GM12892 (cell line): ENCODE measurements around the gene MXRA7.

ENCODE experiments used
- DNase-seq: peaks from one replicate; pipeline ENCODE4 v3.0.0; 2011; ENCODE audit not compliant: insufficient read length
- FAIRE-seq: peaks from 2 replicates; lab custom pipeline; 2011; peaks lifted over from hg19 to GRCh38; lab: Jason Lieb, UNC
- POLR2A ChIP-seq: IDR thresholded peaks from 2 replicates; pipeline ENCODE4 v1.6.1; 2011; ENCODE audit warnings: low read depth, low read length, control low read depth
- POLR2AphosphoS5 ChIP-seq: IDR thresholded peaks from 2 replicates; pipeline ENCODE4 v1.6.1; 2011; ENCODE audit warnings: low read depth, low read length, control low read depth
- TAF1 ChIP-seq: IDR thresholded peaks from 2 replicates; pipeline ENCODE4 v1.6.1; 2011; ENCODE audit warnings: low read depth, mild to moderate bottlenecking, control low read depth, low read length, borderline replicate concordance

The MXRA7 gene

DNA sequence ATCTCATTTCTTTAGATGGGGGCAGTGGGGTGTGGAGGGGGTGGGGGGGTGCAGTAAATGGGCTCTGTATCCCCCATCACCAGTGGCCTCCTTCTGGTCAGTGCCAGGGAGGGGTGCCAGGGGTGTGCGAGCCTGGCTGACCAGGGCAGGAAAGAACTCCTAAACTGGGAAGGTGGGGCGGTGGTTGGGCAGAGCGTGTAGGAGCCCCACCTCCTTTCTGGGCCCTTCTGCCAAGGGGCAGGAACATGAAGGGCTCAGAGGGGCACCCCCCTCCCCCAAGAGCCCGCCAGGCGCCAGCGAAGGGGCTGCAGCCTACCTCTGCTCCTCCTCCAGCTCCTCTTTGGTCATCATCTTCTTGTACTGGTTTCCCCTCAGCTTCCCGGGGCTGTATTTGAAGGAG is 26.0 kb downstream of the MXRA7 start:
- FAIRE-seq (no peak), DNase-seq (no peak)
- no peak for TF ChIP-seq POLR2AphosphoS5
- TF ChIP-seq TAF1: no peak
- no peak for TF ChIP-seq POLR2A

DNA sequence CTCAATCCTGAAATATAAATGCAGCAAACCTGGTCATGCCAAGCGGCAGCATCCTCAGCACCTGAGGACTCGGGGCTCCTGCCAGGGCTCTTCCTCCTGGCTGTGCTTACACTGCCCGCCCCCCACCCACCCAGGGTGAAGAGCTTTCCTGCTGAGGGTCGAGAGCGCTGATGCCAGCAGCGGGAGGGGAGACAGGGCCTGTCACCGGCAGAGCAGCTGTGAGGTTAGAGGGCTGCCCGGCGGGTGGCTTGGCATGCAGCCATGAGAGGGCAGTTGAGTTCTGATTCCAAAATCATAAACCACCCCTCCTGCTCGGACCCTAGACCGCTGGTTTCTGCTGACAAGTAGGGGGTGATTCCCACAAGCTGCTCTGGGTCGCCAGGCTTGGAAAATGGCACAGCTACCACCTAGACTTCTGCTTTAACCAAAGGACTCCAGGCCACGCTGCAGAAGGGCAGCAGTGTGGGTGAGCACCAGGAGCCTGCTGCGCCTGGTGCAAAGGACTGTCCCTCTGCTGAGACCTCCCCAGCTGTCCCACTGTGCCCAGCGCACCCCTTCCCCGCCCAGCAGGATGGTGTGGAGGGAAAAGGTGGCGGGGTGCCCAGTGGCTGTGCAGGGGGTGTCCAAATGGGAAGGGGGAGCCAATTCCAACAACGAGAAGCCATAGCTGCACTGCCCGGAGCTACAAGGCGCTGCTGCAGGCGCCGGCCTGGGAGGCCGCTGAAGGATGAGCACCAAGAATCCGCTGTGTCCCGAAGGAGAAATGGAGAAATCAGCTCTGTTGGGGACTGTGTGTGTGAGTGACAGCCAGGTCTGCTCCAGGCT is 26.6 kb downstream of the MXRA7 start:
- FAIRE-seq: no peak
- no peak for DNase-seq
- TF ChIP-seq POLR2AphosphoS5: no peak
- TF ChIP-seq TAF1: no peak
- TF ChIP-seq POLR2A: no peak

DNA sequence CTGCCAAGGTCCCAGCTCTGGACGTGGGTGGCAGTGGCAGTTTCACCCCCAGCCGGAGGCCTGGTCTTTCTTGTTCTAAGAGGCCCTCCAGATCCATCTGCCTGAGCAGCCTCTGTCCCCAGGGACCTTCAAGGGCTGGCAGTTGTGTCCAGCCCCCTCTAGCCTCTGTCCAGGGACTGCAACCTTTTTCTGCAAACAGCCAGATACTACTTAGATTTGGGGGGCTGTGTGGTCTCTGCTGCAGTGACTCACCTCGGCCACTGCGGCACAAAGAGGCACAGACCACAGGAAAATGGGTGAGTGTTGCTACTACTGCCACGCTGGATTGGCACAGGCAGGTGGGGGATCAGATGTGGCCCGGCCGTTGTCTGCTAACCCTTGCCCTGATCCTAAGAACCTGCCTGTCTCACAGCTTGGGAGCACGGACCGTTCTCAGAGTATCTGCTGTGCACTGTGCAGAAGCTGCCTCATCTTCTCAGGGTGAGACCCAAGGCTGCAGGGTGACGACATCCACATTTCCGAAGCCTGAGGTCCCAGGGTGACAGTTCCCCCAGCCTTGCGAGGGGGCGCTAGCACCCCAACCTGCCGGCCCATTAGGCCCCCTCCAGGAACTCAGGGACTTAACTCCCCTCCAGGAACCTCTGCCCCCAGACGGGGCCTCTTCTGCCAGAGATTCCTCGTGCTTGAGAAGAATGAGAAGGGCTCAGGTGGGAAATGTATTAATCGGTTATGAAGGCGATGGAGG is 27.6 kb downstream of the MXRA7 start:
- FAIRE-seq (no peak), DNase-seq (no peak)
- TF ChIP-seq POLR2AphosphoS5 (no peak), POLR2A (no peak), TAF1 (no peak)

DNA sequence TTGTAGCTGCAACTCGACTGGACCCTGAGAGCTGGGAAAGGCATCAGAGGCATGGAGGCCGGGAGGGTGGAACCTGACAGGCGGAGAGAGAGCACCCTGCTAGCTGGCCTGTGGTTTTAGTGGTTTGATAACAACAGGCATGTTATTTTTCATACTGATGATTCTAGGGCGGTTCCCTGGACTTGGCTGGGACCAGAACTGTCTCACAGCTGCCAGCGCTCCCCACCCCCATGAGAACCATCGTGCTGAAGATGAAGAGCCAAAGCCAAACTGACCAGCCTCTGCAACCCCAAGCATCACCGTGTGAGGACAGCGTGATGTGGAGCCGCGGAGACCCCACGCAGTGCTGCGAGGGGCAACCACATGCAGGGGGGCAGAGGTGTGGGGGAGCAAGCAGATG is 28.5 kb downstream of the MXRA7 start:
- no peak for DNase-seq
- TF ChIP-seq POLR2A: no peak
- TF ChIP-seq POLR2AphosphoS5: no peak
- no peak for TF ChIP-seq TAF1
- FAIRE-seq: no peak

DNA sequence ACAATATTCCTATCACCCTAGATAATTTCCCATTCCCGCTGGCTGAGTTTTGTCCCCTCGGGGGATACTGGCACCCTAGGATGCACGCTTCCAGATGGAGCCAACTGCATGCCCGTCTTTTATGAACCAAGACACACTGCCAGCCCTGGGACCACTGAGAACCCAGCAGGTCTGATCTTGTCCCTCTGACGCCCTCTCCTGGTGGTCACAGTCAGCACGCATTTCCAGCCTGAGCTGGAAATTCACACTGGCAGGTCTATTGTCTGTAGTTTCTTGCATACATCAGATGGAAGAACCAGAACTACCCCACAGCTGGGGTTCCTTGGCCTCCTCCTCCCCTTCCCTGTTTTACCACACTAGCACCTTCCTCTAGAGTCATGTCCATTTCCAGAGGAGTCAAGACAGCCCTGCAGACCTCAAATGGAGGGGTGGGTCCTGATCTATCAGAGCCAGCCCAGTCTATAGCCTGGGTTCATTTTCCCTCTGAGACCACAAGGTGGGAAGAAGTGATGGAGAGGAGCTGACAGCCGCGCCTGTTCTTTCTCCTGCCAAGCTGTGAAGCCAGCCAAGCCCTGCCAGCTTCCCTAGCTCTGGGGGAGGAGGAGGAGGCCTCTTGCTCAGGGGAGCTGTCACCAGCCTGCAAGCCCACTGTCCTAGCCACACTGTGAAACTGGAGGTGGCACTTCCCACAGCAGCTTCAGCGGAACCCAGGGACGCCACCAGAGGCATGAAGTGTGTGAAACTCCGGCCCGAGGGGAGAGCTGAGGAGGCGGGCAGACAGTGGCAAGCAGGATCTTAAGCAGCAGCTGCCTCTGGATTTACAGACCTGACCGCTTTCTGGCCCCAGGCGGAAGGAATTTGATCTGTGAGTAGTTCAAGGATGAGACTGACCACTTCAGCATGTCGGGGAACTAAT is 29.3 kb downstream of the MXRA7 start:
- TF ChIP-seq TAF1 (no peak), POLR2AphosphoS5 (no peak), POLR2A (no peak)
- DNase-seq (peak; percentile 57), FAIRE-seq (no peak)

DNA sequence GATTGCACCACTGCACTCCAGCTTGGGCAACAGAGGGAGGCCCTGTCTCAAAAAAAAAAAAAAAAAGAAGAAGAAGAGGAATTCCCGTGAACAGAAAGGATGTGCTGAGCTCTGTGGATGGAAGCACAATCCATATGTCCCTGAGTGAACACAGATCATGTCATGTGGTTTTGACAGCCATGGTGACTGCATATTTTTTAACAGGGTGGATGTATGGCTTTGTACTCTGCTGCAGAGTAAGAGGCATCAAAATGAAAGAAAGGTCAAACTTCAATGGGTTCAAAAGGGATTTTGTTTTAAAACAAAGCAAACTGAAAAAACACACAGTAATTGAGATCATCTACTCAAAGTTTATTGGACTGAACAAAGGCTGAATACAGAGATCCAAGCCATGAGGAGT is 31.5 kb downstream of the MXRA7 start:
- FAIRE-seq: no peak
- DNase-seq: no peak
- TF ChIP-seq POLR2A (no peak), POLR2AphosphoS5 (no peak), TAF1 (no peak)

DNA sequence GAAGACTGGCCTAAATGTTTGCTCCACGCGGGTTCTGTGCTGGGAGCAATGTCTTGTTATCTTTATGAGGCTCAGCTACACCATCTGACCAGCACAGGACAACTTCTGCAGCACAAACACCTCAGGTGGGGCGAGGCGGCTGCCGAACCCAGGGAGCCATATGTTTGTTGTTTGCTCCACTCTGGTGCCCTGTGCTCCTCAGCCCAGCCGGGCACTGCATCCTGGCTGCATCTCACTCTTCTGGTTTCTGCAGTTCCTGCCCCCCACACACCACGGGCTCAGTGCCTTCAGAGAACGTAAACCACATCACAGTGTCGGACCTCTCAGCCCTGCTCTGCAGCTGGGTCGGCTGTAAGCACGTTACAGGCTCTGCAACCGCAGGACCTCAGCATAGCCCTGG is 32.4 kb downstream of the MXRA7 start:
- no peak for TF ChIP-seq TAF1
- TF ChIP-seq POLR2A: no peak
- no peak for TF ChIP-seq POLR2AphosphoS5
- no peak for DNase-seq
- FAIRE-seq: no peak

DNA sequence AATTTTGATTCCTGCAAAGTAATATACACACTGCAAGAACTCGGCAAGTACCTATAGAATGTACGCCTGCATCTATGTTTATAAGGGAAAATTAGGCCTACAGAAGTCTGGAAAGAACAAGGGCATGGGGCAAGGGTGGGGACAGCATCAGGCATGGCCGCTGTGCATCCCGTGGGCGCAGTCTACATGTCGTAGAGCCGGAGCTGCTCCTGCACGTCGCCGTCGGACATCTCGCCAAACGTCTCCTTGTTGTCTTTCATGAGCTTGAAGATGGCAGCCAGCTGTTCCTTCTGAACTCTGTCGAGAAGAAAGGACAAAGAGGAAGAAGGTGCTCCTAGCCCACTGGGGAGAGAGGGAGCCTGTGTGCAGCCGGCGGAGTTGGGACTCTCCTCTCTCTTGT is 33.4 kb downstream of the MXRA7 start:
- no peak for DNase-seq
- no peak for TF ChIP-seq POLR2A
- no peak for TF ChIP-seq POLR2AphosphoS5
- no peak for TF ChIP-seq TAF1
- FAIRE-seq: no peak

DNA sequence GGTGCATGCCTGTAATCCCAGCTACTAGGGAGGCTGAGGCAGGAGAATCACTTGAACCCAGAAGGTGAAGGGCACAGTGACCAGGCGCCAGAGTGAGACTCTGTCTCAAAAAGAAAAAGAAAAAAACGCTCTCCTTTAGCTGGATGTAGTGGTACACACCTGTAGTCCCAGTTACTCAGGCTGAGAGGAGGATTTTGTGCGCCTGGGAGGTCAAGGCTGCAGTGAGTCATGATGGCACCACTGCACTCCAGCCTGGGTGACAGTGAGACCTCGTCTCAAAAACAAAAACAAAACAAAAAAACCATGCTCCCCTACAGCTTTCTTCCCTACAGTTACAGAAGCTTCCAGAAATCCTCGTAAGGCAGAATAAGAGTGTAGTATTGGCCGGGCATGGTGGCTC is 34.1 kb downstream of the MXRA7 start:
- TF ChIP-seq POLR2A (no peak), POLR2AphosphoS5 (no peak), TAF1 (no peak)
- FAIRE-seq: no peak

DNA sequence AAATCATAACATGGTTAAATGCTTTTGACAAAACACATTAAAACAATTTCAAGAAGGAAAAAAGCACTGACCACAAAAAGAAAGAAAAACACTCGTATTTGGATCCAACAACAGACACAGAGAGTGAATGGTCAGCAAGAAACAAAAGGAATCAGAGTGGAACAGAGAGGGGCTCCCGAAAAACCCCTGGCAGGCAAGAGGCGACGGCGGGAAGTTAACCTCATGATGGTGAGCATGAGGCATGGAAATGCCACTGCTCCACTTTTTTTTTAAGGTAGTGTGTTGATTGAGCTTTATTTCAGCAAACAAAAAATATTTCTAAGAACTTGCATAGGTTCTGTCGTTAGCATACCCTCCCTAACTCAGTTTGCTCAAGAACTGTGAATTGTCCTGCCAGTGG is 35.1 kb downstream of the MXRA7 start:
- DNase-seq (no peak), FAIRE-seq (no peak)
- TF ChIP-seq POLR2AphosphoS5 (no peak), POLR2A (no peak), TAF1 (no peak)

More for the DNA sequence above, 34.1 kb downstream of the MXRA7 start:
- no peak for DNase-seq

DNA sequence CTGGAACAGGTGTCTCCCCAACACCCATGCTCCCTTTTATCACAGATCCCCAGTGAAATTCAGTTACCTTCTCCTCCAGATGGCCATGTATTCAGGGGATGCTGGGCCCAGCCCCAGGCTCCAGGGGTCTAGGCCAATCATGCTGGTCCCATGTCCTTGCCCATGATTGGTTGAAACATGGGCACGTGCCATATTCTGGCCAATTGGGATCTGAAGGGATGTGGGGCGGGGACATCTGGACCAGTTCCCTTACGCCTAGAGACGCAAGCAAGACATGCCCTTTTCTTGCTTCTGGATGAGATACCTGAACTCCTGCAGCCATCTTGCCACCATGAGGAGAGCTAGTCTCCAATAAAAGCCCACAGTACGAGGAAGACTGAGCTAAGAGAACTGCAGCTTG is 36.2 kb downstream of the MXRA7 start:
- FAIRE-seq: no peak
- TF ChIP-seq TAF1 (no peak), POLR2AphosphoS5 (no peak), POLR2A (no peak)

More for the DNA sequence above, 36.2 kb downstream of the MXRA7 start:
- DNase-seq: no peak
